Measurements from ENCODE around the gene ZNF792. TPM values are rescaled to one million over a fixed set of nuclear protein-coding genes. Genes with fewer than 3 reads are reported as not detected.

ZNF792 gene
- total and polyA plus RNA-seq, 2 of the 4 experiments (the other 2 are of a cell fraction), result 1.5 to 4.8 TPM

- no peak for ATAC-seq (ENCODE audit: low read depth)
- dilution Hi-C loops (cut with HindIII; ENCODE audit: low sequenced_read_pairs, unreplicated experiment), result no loop called here
- H3K4me1 ChIP-seq (ENCODE audit: control insufficient read depth, insufficient read depth, low read length), result no peaks in the 10 kb centered on the region
- no peak overlapping the region for H3K4me3 ChIP-seq (ENCODE audit: insufficient read depth, low read depth, low read length)
- in situ Hi-C loops (cut with MboI; ENCODE audit: low sequenced_read_pairs), result no loop called here
- H2AK9ac ChIP-seq (replicated peaks; ENCODE audit: low read depth, low read length, poor library complexity), result no peak overlapping the region
- TF ChIP-seq RCOR1 (IDR thresholded peaks at IDR 0.05; ENCODE audit: insufficient replicate concordance, low read length), result no peak
- TF ChIP-seq RAD21 (IDR thresholded peaks at IDR 0.05; ENCODE audit: low read length), result no peak
- no peak for TF ChIP-seq CTCF (conservative IDR thresholded peaks at IDR 0.05; ENCODE audit: low read depth, low read length)
- no peak for TF ChIP-seq NFE2L2 (IDR thresholded peaks at IDR 0.05; ENCODE audit: low read depth, low read length)
- TF ChIP-seq RFX5 (IDR thresholded peaks at IDR 0.05; ENCODE audit: low read depth, low read length), result no peak
- TF ChIP-seq MXI1 (IDR thresholded peaks at IDR 0.05; ENCODE audit: borderline replicate concordance, low read depth, low read length), result no peak
- no peak for TF ChIP-seq FOS (IDR thresholded peaks at IDR 0.05; ENCODE audit: low read depth, low read length)
- TF ChIP-seq MAFK (IDR thresholded peaks at IDR 0.05; ENCODE audit: low read depth, low read length), result no peak
- TF ChIP-seq, protein P1, sequence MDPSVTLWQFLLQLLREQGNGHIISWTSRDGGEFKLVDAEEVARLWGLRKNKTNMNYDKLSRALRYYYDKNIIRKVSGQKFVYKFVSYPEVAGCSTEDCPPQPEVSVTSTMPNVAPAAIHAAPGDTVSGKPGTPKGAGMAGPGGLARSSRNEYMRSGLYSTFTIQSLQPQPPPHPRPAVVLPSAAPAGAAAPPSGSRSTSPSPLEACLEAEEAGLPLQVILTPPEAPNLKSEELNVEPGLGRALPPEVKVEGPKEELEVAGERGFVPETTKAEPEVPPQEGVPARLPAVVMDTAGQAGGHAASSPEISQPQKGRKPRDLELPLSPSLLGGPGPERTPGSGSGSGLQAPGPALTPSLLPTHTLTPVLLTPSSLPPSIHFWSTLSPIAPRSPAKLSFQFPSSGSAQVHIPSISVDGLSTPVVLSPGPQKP (IDR thresholded peaks at IDR 0.05; ENCODE audit: borderline replicate concordance, low read depth, low read length), result no peak
- no peak for TF ChIP-seq CHD1 (IDR thresholded peaks at IDR 0.05; ENCODE audit: low read depth, low read length)
- no peak for TF ChIP-seq POLR2A (IDR thresholded peaks at IDR 0.05; ENCODE audit: low read depth, low read length)
- TF ChIP-seq BHLHE40 (IDR thresholded peaks at IDR 0.05; ENCODE audit: low read depth, low read length), result no peak
- H3K4ac ChIP-seq (ENCODE audit: low read depth, low read length), result no peak overlapping the region
- H3K56ac ChIP-seq (ENCODE audit: extremely low read depth, insufficient read depth, low read length), result no peak overlapping the region
- H2BK120ac ChIP-seq (ENCODE audit: low read depth, low read length), result no peak overlapping the region
- no peak overlapping the region for H4K5ac ChIP-seq (ENCODE audit: low read depth, low read length)
- ChIA-PET POLR2A (ENCODE audit: unreplicated experiment) (no interaction called here), CTCF (no interaction called here)
- no peaks in the 10 kb centered on the region for H4K20me1 ChIP-seq (ENCODE audit: insufficient read depth, low read length)
- H2AFZ ChIP-seq (replicated peaks; ENCODE audit: low read length, poor library complexity), result no peak overlapping the region
- no peak overlapping the region for H3K4me2 ChIP-seq (ENCODE audit: low read depth, low read length)
- H4K91ac ChIP-seq (ENCODE audit: insufficient read depth, low read depth, low read length), result no peak overlapping the region
- intact Hi-C loops (cut with micrococcal nuclease), result no loop called here
- no peak overlapping the region for H3K9ac ChIP-seq (ENCODE audit: low read depth, low read length)
- no peak overlapping the region for H3K14ac ChIP-seq (replicated peaks; ENCODE audit: low read depth, low read length)
- no peak overlapping the region for H4K8ac ChIP-seq (ENCODE audit: low read depth in 2 of 2, low read length in 2 of 2)
- H3K9me3 ChIP-seq (ENCODE audit: control insufficient read depth, insufficient read depth, low read length), result peaks cover 9% of the 10 kb centered on the region
- no peak overlapping the region for H2BK20ac ChIP-seq (ENCODE audit: low read depth, low read length)
- no peak overlapping the region for H3K23ac ChIP-seq (ENCODE audit: low read depth, low read length)
- H3K27ac ChIP-seq (ENCODE audit: insufficient read depth, low read length), result no peak overlapping the region
- WGBS, 2 experiments (ENCODE audit: extremely low coverage in 2 of 2, insufficient read length in 1 of 2), result no CpG with 5 or more reads among the region's 5 CpGs
- no peaks in the 10 kb centered on the region for H3K79me1 ChIP-seq (ENCODE audit: low read depth in 1 of 2, low read length in 2 of 2)
- no peak for DNase-seq
- H3K9me1 ChIP-seq (ENCODE audit: insufficient read depth, low read length), result no peaks in the 10 kb centered on the region
- no peak overlapping the region for H2BK15ac ChIP-seq (ENCODE audit: low read depth, low read length)
- H2AK5ac ChIP-seq (ENCODE audit: low read depth, low read length), result no peak overlapping the region
- no peak overlapping the region for H2BK5ac ChIP-seq (ENCODE audit: low read depth, low read length, poor library complexity, severe bottlenecking)
- H3K18ac ChIP-seq (ENCODE audit: low read depth, low read length), result no peak overlapping the region
- no TSS peak for BruUV-seq (replicated peaks)
- peaks cover 14% of the 10 kb centered on the region for H3K27me3 ChIP-seq (ENCODE audit: control insufficient read depth, insufficient read depth, low read length)
- H3K36me3 ChIP-seq (ENCODE audit: control insufficient read depth, insufficient read depth, low read length), result no peaks in the 10 kb centered on the region
Observed at GRCh38 chr19:34974646-34975045, 10.6 kb upstream of the ZNF792 start.

Measured in IMR-90 (cell line).